Ectodermal cell (in vitro differentiated cells): ENCODE results near the gene TACC2.

Experiments used
- H3K27ac ChIP-seq: 2 replicates; pipeline ENCODE4 v1.7.0; 2013; ENCODE audit warnings: mild to moderate bottlenecking, low read depth, low read length; ENCODE audit not compliant: insufficient read depth, poor library complexity, severe bottlenecking
- H3K27me3 ChIP-seq: 2 replicates; pipeline ENCODE4 v1.7.0; 2013; ENCODE audit warnings: mild to moderate bottlenecking, low read length; ENCODE audit not compliant: insufficient read depth, control insufficient read depth, poor library complexity, severe bottlenecking
- H3K36me3 ChIP-seq: one replicate; pipeline ENCODE4 v1.7.0; 2013; ENCODE audit warnings: low read length; ENCODE audit not compliant: control insufficient read depth, insufficient read depth
- H3K4me1 ChIP-seq: one replicate; pipeline ENCODE4 v1.7.0; 2013; ENCODE audit warnings: low read length; ENCODE audit not compliant: control insufficient read depth, insufficient read depth
- H3K4me3 ChIP-seq: 2 replicates; pipeline ENCODE4 v1.7.0; 2013; ENCODE audit warnings: low read depth, low read length, control low read depth; ENCODE audit not compliant: insufficient read depth
- H3K9me3 ChIP-seq: 2 replicates; pipeline ENCODE4 v1.7.0; 2013; ENCODE audit warnings: mild to moderate bottlenecking, low read length, moderate library complexity; ENCODE audit not compliant: control insufficient read depth
- WGBS, 2 experiments: methylation state at CpG; one replicate each; pipeline ENCODE4 v1.1.7; 2013; ENCODE audit warnings: missing lambda C conversion rate in 2 of 2; 5-methylcytosine and 5-hydroxymethylcytosine counted together

Gene TACC2

DNA sequence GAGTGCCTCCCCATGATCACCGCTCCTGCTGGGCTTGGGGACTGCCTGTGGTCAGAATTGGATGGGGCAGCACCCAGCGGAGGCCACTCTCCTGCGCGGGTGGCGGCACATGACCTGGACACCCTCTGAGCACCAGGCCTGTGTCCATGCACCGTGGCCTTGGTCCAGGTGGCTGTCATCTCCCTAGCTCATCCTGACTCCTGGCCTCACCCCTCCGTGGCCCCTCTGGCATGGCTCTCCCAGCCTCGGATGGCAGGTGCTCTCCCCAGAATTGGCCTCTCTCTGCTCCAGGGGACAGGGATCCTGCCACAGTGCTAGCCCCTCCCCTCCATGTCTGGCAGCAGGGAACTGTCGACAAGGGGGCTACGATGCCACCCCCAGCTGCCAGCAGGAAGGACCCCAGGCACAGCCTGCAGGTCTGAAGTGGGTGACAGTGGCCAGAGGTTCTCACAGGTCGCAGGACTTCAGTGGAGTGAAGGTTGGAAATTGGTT lies 244.9 kb downstream of the TACC2 start:
- 92% methylated on average over 11 of the region's 11 CpGs for WGBS, 2 experiments

DNA sequence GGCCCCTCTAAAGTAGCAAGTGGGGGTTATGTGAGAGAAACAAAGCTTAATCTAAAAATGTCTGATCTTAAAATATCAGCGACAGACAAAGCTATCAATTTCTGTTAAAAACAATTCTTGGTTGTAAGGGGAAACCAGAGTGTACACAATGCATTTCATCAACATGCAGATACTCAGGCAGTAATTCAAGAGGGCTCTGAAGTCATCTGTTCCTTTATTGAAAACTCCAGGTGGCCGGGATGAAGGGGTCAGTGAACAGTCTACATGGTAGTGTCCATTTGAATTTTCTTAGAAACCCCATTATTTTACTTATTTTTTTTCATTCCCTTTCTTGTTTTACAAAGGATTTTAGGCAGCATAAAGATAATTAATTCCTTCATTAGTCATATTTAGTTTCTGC lies 245.5 kb downstream of the TACC2 start:
- Histone ChIP-seq H3K27ac (peak overlapping the region; percentile 21), H3K4me1 (peaks cover 13% of the 10 kb centered on the region), H3K9me3 (no peaks in the 10 kb centered on the region), H3K36me3 (peaks cover 14% of the 10 kb centered on the region), H3K4me3 (no peak overlapping the region), H3K27me3 (no peaks in the 10 kb centered on the region)
- 90 to 96% methylated on average over 2 of the region's 2 CpGs for WGBS, 2 experiments

More for the DNA sequence above, 244.9 kb downstream of the TACC2 start:
- Histone ChIP-seq H3K27ac (peak overlapping the region; percentile 21), H3K9me3 (no peaks in the 10 kb centered on the region), H3K4me3 (no peak overlapping the region), H3K27me3 (no peaks in the 10 kb centered on the region), H3K4me1 (peaks cover 13% of the 10 kb centered on the region), H3K36me3 (peaks cover 19% of the 10 kb centered on the region)

DNA sequence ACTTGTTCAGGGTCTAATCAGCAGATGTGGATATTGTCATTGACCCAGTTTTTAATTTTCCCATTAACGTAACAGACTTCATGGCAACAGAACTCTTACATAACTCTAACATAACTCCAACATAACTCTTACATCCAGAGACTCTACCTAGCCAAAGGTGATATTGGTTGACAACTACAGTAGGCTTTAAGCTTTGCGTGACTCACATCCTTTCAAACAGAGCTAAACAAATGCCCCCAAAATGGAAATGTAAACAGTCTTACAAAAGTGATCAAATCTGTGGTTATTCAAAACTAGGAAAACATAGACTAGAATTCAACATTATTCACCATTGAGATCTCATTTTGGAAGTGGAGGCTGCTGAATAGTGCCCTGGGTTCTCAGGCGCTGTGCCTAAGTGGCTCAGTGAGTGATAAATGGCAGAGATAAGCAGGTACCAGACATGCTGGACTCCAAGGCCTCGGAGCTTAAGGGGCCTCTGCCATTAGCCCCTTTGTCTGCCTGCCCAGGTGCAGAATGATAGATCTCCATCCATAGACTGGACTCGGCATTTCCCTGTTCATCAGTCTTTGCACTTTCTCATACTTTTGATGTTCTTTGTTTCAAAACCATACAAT lies 247.8 kb downstream of the TACC2 start:
- no peaks in the 10 kb centered on the region for H3K27me3 ChIP-seq
- no peak overlapping the region for H3K4me3 ChIP-seq
- 93 to 97% methylated on average over 5 of the region's 5 CpGs for WGBS, 2 experiments
- H3K27ac ChIP-seq: no peak overlapping the region
- no peaks in the 10 kb centered on the region for H3K9me3 ChIP-seq
- H3K36me3 ChIP-seq: peaks cover 21% of the 10 kb centered on the region
- H3K4me1 ChIP-seq: peaks cover 13% of the 10 kb centered on the region

DNA sequence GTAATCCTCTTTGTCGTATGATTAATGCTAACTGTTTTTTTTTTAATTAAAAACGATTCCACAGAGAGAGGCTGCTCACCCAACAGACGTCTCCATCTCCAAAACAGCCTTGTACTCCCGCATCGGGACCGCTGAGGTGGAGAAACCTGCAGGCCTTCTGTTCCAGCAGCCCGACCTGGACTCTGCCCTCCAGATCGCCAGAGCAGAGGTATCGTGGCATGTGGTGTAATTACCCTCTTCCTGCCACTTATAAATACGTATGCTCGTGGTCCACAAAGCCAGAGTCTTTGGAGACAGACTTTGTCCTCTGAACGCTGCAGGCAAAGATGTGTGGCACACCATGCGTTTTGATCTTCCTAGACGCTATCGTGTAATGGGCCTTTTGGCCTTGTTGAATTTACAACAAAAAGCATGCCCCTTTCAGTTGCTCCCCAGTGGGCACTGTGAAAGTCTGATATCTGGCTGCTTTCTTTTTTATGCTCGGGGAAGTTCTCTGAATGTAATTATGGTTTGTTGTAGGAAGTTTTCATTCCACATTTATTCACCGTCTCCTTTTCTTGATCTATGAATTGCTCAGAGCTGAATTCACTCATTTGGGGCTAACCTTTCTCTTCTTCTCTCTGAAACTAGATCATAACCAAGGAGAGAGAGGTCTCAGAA lies 248.5 kb downstream of the TACC2 start:
- Histone ChIP-seq H3K27me3 (no peaks in the 10 kb centered on the region), H3K9me3 (no peaks in the 10 kb centered on the region), H3K36me3 (peaks cover 27% of the 10 kb centered on the region), H3K4me1 (peaks cover 13% of the 10 kb centered on the region), H3K4me3 (no peak overlapping the region), H3K27ac (no peak overlapping the region)
- WGBS, 2 experiments: 94% methylated on average over 16 to 17 of the region's 17 CpGs

DNA sequence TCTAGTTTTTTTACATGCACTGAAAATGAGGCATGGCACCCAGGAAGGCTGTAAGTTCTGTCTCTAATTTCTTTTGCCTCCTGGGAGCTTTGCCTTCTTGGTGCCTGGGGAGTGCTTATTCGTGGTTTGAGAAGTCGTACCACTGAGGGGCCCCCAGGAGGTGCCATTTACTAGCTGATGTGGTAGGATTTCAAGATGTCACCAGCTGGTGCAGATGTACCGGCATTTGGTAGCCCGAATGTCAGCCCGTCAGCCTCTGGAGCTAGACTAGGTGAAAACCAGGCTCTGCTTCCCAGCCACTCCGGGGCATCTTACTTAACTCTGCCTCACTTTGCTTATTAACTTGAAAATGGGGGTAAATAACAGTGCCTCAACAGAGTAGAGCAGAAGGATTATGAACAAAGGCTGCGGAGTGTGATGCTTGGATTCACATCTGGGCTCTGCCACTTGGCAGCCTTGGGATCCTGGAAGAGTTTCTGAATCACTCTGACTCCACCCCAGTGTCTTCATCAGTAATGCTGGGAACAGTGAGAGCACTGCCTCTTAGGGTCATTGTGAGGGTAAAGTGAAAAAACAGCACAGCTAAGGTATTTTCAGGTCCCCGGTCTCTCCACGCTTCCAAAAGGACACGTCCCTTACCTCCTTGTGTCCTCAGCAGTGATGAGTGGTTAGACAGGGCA lies 250.8 kb downstream of the TACC2 start:
- H3K27ac ChIP-seq: no peak overlapping the region
- peaks cover 27% of the 10 kb centered on the region for H3K36me3 ChIP-seq
- H3K27me3 ChIP-seq: no peaks in the 10 kb centered on the region
- H3K4me1 ChIP-seq: peaks cover under 1% of the 10 kb centered on the region
- no peak overlapping the region for H3K4me3 ChIP-seq
- 93 to 95% methylated on average over 10 of the region's 10 CpGs for WGBS, 2 experiments
- H3K9me3 ChIP-seq: no peaks in the 10 kb centered on the region

DNA sequence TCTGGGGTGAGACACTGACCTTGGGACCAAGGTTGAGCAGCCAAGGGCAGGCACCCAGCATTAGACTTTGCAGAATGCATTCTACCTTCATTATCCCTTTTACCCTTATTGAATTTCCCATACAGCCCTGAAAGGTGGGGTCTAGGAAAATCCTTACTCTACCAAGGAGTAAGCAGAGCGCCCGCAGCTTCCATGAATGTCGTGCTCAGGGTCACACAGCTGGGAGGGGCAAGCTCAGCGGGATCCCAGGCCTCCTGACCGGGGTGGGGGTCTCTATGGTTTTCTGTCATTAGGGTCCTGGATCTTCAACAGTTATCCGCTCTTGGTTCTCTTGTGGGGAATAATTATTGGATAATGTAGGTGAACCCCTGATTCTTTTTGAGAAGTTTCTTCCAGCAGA lies 251.4 kb downstream of the TACC2 start:
- Histone ChIP-seq H3K9me3 (no peaks in the 10 kb centered on the region), H3K36me3 (peaks cover 27% of the 10 kb centered on the region), H3K27ac (no peak overlapping the region), H3K4me1 (no peaks in the 10 kb centered on the region), H3K4me3 (no peak overlapping the region), H3K27me3 (no peaks in the 10 kb centered on the region)
- 94 to 95% methylated on average over 6 of the region's 6 CpGs for WGBS, 2 experiments

DNA sequence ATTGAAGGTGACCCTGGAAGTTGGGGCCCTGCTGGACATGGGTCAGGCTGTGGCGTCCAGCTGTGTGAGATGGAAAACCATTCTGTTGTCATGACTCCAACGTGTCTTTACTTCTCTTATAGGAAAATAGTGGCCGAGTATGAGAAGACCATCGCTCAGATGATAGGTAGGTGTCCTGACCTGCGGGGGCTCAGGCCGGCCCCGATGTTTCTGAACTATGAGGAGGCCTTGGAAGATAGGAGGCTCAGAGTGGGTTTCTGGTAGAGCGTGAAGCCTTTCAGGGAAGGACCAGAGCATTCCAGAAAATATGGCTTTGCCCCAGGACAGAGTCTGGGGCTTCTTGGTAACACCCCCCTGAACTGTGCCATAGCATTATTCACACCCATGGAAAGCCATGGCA lies 252.9 kb downstream of the TACC2 start:
- WGBS, 2 experiments: 94% methylated on average over 8 of the region's 8 CpGs
- Histone ChIP-seq H3K27me3 (no peaks in the 10 kb centered on the region), H3K4me3 (no peak overlapping the region), H3K27ac (no peak overlapping the region), H3K4me1 (no peaks in the 10 kb centered on the region), H3K36me3 (peaks cover 27% of the 10 kb centered on the region), H3K9me3 (no peaks in the 10 kb centered on the region)

DNA sequence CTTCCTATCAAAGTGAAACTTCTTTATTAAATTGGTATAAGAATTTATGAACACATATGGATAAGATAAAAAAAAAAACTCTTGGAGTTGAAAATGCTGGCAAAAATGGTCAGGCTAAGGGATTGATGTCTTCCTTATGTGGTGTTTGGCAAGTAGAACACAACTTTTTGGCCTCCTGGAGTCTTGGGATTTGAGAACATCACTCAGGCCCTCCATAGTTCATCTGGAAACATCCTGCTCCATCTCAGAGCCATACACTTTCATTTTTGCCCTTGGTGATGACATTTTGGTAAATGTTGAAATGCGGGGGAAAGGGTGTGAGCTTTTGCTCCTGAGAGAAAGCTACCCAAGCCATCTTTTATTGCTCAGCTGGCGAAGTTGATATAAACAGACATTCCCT lies 254.6 kb downstream of the TACC2 start:
- Histone ChIP-seq H3K9me3 (no peaks in the 10 kb centered on the region), H3K27ac (no peak overlapping the region), H3K27me3 (no peaks in the 10 kb centered on the region), H3K4me3 (no peak overlapping the region), H3K36me3 (peaks cover 19% of the 10 kb centered on the region), H3K4me1 (no peaks in the 10 kb centered on the region)
- WGBS, 2 experiments: 93 to 98% methylated on average over 2 of the region's 2 CpGs

DNA sequence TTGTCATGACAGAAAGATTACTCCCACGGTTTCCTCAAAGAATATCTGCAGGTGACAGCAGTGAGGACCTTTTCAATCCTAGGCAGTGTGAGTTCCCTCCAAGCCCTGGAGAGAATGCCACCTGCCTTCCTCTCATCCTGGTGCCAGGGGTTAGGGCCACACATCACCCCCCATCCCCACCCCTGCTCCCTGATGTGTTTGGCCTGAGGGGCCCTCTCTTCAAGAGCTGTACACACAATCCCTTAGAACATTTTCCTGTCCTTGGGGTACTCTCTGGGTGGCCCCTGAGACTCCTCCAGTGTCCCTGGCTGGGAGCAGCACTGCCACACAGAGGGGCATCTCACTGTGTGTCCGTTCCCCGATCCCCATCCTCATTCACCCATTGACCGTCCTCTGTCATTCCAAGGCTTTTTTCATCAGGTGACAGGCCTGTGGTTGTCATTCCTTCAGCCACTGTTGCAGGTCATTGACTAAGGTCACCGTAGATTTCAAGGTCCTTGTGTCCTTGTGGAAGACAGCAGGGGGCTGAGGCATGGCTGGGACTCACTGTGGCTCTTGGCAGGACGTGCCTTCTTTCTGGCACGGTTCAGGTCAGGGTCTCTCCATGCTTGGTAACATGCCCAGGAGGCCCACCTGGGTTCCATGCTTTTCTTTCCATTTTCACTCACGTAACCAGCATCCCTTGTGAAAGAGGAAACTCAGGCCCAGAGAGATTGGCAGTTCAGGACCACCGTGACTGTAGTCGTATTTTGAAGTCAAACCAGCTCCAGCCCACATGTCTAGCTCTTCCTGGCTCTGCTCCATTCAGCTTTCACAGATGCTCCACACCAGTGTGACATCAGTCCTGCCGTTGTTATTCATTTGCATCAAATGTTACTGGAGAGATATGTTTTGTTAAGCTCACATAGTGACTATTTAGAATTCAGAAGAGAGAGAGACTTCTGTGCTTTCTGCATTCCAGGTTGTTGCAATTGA lies 255.3 kb downstream of the TACC2 start:
- no peaks in the 10 kb centered on the region for H3K9me3 ChIP-seq
- no peaks in the 10 kb centered on the region for H3K4me1 ChIP-seq
- WGBS, 2 experiments: 92 to 95% methylated on average over 11 of the region's 11 CpGs
- H3K27me3 ChIP-seq: no peaks in the 10 kb centered on the region
- peaks cover 22% of the 10 kb centered on the region for H3K36me3 ChIP-seq
- no peak overlapping the region for H3K4me3 ChIP-seq
- no peak overlapping the region for H3K27ac ChIP-seq
